D341Med (cell line): ENCODE data around the gene SH3PXD2B.
"Not testable (repeated sequence)": the region's sequence is repeated elsewhere in the genome, so short reads cannot be mapped to it uniquely, and the experiment has no call there.

Experiments
- DNase-seq: peaks from one replicate; pipeline ENCODE4 v3.0.0; 2012; ENCODE audit warnings: low spot score

SH3PXD2B gene

DNA sequence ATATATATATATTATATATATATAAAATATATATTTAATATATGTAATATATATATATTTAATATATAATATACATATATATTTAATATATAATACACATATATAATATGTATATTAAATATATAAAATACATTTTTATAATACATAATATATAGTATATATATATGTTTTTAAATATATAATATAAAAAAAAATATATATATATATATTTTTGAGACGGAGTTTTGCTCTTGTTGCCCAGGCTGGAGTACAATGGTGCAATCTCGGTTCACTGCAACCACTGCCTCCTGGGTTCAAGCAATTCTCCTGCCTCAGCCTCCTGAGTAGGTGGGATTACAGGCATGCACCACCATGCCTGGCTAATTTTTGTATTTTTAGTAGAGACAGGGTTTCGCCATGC lies 85.6 kb downstream of the SH3PXD2B start:
- DNase-seq = not testable (repeated sequence)

GRCh38 chr5:172365948-172366608 lies 88.2 kb downstream of the SH3PXD2B start:
- no peak for DNase-seq

DNA sequence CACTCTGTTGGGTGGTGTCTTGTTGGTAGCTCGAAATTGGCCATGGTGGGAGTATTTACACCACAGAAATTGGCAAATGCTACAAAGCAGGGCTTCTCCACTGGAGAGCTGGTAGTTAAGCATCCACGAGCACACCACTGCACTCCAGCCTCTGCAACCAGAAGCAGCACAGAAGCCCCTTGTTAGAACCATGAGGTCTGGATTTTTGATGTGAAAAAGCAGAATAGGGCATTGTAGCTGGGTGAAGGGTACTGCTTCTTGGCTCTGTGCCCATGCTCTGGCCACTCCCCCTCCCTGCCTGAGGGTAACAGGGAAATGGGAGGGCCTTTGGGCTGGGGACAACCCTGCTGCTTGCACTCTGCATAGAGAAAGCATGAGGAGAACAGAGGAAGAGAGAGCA lies 89.6 kb downstream of the SH3PXD2B start:
- no peak for DNase-seq

DNA sequence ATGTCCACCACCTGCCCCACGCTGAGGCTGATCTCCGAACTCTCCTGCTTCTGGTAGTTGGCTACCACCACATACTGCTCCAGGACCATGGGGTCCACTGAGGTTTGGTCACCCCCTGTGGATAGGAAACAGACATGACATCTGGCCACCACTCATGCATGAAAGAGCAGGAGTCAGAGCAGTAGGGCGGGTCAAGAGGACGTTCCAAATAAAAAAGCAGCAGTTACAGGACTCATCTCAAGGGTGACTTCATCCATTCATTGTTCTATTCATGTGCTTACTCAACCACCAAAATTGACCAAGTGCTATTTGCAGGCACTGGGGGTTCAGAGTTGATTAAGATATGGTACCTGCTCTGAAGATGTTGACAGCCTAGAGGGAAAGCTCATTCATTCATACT lies 91.6 kb downstream of the SH3PXD2B start:
- no peak for DNase-seq

DNA sequence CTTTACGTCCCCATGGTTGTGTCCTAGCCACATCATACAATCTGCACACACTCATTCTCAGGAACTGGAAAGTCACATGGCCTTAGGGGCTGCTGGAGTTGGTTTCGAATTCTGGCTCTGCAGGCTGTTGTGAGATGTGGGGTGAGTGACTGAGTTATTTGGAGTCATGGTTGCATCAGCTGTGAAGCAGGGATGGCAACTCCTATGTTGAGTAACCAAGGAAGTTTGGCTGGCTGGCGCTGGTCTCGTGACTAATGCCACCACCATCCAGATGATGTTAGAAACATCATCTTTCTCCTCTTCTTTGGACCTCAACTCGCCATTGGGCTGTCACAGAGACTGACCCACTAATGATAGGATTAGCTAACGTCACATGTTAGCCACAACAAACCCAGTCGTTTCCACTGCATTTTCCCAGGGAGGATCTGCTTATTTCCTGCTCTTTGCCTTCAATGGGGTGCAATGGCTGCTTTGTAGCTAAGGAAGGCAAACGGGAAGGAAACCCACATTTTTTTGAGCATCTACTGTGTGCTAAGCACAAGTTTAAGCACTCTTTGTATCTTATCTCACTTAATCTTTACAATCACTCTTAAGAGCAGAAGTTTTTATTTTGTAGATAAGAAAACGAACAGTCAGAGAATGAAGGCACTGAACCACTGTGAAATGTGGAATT lies 92.6 kb downstream of the SH3PXD2B start:
- DNase-seq = no peak

- DNase-seq = no peak
Observed at GRCh38 chr5:172358345-172358744, 96.0 kb downstream of the SH3PXD2B start.

GRCh38 chr5:172356527-172356926 lies 97.8 kb downstream of the SH3PXD2B start:
- DNase-seq = no peak

DNA sequence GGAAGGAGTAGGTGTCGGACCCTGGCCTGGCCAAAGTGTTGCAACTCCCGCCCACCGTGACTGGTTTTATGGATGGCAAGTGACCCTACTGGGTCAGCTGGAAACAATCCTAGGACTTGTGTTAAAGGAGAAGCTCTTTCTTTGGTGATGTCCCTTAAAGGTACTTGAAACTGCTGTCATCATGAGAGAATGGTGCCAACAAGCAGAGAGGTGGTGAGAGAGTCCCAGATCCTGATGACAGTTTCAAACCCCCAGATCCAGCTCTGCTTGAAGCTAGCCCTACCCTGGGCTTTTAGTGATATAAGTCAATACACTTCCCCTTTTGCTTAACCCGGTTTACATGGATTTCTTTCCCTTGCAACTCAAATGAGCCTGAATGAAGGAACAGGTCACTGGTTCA lies 98.3 kb downstream of the SH3PXD2B start:
- no peak for DNase-seq

DNA sequence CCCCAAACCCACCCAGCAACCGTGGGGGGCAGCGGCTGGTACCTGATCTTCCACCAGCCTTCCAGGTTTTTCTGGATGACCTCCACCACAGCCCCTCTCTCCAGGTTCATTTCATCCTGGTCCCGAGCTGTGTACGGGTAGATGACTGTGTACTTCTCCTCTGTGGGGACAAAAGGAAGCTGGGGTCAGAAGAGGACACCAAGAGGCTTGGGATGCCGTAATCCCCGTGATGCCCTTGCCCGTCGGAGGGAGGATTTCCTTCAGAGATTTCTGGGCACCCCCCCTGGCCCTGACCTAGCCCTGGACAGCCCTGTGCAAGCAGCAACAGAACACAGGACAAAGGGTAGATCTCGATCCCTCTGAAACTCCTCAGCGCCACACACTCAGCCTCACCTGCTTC lies 100.5 kb downstream of the SH3PXD2B start:
- no peak for DNase-seq

GRCh38 chr5:172353271-172353812 lies 101.0 kb downstream of the SH3PXD2B start:
- DNase-seq = no peak

- DNase-seq = not testable (repeated sequence)
Observed at GRCh38 chr5:172352526-172352925, 101.8 kb downstream of the SH3PXD2B start.

GRCh38 chr5:172351240-172351778 lies 103.0 kb downstream of the SH3PXD2B start:
- DNase-seq = no peak

DNA sequence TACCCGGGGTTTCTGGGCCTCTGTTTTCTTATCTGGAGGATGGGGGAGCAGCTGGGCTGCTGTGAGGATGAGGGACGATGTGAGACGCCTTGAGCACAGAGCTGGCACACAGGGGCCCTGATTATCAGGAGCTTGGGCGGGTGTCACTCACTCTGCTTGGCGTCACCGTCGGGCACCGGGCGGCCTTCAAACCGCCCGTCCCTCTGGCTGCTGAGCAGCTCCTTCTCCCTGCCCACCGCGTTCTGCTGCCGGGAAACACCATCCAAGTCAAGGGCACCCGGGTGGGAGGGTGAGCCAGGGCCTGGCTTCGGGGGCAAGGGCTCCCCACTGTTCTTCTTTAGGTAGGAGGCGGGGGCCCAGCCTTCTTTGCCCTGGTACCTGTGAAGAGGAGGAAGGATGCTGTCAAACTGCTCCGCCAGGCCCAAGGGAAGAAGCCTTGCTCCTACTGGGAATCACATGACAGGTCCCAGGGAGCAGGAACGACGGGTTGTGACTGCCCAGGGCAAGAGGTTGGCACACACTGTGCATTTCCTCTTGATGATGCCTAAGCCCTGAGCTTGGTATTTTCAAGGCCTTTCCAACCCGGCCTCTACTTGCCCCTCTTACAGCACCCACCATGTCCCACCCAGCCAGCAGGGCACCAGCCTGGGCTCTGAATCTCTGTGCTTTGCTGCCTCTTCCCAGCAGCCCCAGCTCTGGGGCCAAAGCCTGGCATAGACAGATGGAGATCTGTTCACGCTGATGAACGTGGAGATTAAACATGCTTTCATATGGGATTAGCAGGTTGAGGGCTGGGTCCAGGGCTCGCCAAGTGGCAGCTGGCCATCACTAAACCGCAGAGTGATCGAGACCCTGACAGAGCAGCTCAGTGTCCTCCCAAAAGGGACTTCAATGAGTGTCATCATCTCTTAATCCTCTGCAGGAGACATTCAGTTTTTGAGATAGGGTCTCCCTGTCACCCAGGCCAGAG lies 103.8 kb downstream of the SH3PXD2B start:
- peak; percentile 82 for DNase-seq

DNA sequence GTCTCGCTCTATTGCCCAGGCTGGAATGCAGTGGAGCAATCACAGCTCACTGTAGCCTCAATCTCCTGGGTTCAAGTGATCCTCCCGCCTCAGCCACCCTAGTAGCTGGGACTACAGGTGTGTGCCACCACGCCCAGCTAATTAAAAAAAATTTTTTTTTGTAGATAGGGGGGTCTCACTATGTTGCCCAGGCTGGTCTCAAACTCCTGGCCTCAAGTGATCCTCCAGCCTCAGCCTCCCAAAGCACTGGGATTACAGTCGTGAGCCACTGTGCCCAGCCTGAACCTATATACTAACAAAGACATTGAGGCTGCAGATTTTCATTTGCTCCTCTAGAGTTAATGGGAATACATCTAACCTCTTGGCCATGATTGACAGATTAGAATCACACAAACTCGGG lies 105.6 kb downstream of the SH3PXD2B start:
- DNase-seq = not testable (repeated sequence)

DNA sequence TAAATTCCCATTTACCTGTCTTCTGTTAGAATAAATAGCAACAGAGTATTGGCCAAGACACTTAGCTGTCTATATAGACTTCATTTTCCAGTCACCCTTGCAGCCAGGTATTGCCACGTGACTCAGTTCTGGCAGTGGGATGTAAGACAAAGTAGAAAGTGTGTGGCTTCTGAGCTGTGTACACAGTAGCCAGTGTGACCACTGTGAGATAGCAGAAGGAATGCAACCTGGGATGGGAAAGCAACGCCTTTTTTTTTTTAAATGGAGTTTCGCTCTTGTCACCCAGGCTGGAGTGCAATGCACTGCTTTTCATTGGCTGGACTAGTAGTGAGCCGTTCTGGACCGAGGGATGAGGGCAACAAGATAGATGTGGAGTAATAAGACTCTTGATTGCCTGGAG lies 106.2 kb downstream of the SH3PXD2B start:
- no peak for DNase-seq

GRCh38 chr5:172347496-172348052 lies 106.8 kb downstream of the SH3PXD2B start:
- DNase-seq = no peak

DNA sequence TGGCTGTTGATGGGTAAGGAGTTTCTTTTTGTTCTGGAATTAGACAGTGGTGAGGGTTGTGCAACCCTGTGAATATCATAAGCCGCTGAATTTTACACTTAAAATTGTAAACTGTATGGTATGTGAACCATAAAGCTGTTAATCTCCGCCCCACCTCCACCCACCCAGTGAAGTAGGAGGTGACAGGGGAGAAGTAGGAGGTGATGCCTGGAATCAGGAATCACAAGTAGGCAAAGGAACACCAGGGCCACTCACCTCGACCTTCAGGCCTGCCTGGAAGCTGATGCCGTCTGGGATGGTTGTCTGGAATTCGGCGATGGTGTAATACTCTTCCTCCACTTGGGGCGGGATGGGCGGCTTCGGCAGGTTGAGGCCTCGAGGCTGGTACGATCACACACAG lies 108.4 kb downstream of the SH3PXD2B start:
- DNase-seq = no peak

DNA sequence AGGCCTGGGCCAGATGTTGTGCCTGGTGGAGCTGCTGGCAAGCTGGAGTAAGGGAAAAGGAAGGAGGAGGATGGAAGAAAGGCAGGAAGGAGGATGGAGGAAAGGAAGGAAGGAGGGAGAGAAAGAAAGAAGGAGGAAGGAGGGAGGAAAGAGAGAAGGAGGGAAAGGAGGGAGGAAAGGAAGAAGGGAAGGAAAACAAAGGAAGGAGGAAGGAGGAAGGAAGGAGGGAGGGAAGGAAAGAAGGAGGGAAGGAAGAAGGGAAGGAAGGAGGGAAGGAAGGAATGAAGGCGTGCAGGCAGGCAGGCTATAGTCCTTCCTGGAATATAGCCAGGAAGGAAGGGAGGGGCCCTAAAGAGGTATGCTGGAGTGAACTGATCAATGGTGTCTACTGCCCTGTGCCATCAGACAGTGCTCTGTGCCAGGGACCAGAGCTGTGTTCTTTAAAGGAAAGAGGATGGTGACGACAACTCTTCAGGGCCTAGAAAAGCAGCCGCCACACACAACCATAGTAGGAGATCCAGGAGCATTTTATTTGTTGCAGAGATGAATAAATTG lies 109.4 kb downstream of the SH3PXD2B start:
- no peak for DNase-seq

DNA sequence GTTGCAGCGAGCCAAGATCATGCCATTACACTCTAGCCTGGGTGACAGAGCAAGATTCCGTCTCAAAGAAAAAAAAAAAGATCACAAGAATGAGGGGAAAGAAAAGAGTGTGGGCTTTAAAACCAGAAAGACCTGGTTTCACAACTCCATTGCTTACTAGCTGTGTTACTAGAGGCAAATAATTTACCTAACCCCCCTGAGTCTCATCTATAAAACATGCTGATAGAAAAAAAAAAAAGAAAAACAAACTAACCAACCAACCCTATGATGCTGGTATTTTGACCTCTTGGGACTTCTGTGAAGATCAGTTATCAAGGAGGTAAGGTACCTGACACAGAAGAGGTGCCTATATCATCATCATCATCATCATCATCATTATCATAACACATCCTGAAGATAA lies 110.6 kb downstream of the SH3PXD2B start:
- no peak for DNase-seq

DNA sequence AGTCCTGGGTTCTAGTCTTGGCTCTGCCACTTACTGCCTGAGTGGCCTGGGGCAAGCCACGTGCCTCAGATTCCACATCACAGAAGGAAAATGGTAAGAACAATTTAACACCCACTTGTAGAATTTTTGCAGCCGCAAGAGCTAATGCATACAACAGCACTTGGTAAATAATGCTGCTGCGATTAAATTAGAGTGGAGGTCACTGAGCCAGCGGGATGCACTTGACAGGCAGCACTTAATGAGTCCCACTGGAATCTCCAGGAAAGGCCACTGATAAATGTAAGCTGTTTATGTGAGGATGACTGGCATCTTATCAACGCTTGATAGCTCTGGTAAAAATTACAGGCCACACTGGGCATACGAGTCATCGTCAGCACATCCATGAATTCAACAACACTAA lies 111.4 kb downstream of the SH3PXD2B start:
- no peak for DNase-seq
